Activated T-helper 1 cell treated with Interleukin-2 at 50 U/mL for 16 hours (primary cell): Measurements from ENCODE around the gene CR2.
"Not testable (repeated sequence)": the region's sequence is repeated elsewhere in the genome, so short reads cannot be mapped to it uniquely, and the experiment has no call there.

Experiments
- DNase-seq: peaks from one replicate; pipeline ENCODE4 v3.0.0-alpha.2; 2020; ENCODE audit warnings: low read depth

Gene CR2

DNA sequence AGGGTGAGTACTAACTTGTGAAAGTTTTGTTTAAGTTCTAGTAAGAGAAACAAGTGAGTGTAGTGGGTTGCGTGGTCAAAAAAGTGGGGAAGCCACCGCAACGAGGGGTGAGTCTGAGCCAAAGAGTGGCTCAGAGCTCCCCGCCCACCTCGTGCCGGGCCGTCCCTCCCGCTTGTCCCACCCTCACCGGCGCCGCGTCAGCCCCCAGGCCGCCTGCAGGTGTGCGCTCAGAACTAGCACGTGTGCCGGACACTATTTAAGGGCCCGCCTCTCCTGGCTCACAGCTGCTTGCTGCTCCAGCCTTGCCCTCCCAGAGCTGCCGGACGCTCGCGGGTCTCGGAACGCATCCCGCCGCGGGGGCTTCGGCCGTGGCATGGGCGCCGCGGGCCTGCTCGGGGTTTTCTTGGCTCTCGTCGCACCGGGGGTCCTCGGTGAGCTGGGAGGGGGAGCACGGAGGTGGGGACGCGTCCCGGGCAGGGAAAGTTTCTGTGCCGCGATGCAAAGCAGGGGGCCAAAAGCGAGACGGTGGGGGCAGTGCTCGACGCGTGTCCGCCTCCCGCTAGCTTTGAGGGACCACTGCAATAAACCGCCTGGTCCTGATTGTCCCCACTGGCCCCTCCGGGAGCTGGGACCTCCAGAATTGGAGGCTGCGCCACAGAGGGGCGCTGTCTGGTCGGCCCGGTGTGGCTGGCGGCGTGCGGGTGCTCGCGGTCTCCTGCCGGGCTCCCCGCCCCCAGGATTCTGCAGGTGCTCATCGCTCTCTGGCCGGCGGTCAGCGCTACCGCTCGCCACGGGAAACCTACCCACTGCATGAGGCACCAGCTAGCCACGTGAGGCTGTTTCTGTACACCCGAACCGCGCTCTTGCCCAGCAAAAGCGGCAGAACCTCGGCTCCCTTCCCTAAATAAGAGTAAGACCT is at the start of gene CR2:
Gene CR2 (plus strand): TSS at position 283 of the 919 bp plus-strand sequence. CDS start 91 bp downstream, at position 374.
- no peak for DNase-seq

DNA sequence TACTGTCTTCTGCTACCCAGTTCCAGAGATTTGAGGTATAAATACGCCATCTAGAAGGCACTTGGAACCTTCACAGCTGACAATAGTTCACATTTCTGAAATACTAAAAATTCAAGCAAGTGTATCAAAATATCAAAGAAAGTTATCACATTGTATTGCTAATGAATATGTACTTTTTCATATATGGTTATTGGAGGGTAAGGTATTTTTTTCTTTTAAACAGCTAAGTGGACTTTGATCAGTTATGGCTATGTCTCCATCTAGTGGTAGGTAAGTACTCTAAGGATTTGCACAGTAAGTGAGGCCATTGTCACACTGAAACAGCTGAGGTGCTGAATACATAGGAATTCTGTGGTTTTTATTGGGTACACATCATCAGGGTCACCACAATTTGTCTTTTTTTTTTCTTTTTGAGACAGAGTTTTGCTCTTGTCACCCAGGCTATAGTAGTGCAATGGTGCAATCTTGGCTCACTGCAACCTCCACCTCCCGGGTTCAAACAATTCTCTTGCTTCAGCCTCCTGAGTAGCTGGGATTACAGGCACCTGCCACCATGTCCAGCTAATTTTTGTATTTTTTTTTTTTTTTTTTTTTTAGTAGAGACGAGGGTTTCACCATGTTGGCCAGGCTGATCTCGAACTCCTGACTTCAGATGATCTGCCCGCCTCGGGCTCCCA is 49.1 kb upstream of the CR2 start:
- DNase-seq, result no peak

DNA sequence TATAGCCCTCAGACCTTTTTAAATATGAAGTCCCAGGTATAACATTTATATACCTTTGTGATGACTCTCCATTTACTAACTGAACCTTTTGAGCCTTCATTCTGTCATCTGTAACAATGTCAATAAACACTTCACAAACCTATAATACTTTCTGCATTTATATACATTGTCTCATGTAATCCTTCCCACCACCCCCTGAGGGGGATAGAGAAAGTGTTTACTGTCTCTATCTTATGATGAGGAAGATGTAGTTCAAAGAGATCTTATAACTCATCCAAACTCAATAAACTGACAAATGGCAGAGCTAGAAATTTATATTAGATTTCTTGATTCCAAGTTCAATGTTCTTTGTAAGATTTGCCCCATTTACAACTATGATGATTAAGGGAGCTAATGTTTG is 48.3 kb upstream of the CR2 start:
- no peak for DNase-seq

DNA sequence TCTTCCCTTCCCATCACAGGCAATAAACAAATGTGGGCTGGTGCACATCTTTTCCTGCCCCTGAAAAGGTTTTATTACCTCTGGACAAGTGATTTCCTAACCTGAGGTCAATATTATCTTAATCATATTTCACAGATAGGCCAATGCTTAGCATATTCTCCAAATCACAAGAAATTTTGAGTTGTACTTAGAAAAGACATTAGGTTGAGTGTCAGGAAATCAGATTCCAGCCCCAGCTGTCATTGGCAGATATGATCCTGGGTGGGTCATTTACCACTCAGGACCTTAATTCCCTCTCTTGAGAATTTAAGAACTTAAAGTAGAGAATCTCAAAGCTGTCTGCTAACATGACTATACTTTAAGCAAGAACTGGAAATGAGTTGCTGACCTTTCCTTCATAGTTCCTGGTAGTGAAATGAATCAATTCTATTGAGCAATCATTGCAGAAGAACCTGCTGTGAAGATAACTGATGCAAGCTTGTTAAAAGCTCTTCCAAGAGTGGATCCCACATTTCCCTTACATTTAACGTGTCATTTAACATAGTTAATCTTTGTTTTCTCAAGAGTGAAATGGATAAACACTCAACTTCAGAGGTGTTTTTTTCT is 46.4 kb upstream of the CR2 start:
- no peak for DNase-seq

DNA sequence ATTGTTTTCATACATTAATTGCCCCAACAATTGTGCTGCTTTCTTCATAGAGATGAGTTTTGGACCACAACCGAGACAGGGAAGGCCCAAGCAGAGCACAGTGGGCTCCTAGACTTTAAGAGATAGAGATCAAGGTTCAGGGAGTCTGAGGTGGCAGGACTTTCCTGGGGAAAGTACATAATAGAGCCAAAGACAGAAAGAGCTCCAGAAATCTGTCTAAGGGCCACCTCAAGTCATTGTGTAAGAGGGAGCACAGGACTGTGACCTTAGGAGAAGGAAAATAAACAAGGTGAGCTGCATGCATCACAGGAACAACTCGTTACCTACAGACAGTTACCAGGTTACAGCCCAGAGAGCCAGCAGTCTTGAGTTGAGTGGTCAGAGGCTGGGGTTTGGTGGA is 41.3 kb upstream of the CR2 start:
- no peak for DNase-seq

DNA sequence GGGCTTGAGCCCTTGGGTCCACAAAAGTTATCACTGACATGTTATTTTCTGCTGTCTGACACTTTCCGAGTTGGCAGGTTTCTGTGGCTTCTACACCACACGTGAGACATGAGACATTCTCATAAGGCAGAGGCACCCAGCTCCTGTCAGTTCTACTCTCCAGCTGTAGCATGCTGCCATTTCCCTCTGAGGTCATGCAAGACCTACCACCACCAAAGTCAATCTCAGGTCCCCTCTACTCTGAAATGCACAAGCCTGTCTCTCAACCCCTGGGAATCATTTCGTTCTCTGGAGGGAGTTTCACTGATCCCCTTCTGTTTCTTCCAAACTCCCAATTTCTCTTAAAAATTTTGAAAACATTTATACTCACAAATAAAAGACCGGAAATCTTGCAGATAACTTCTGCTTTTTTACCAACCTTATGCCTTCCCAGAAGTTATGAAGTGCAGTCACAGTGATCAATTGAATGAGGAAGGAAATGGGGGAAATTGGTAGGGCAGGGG is 39.5 kb upstream of the CR2 start:
- no peak for DNase-seq

DNA sequence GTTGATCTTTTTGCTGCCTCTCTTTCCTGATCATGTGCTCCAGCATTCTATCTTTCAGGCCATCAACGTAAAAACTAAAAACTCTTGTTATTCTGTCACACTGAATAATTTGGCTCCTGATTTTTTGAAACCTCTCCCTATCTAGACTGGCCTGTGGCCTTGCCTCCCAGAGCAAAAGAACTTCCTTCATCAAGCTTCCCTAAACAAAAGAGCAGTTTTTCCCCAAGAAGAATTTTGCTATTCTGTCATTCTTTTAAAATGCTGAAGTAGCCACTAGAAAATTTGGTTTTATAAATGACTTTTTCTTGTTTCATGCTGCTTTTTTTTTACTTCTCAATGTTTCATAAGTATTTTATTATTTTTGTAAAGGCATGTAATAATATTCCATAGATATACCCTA is 37.1 kb upstream of the CR2 start:
- no peak for DNase-seq

DNA sequence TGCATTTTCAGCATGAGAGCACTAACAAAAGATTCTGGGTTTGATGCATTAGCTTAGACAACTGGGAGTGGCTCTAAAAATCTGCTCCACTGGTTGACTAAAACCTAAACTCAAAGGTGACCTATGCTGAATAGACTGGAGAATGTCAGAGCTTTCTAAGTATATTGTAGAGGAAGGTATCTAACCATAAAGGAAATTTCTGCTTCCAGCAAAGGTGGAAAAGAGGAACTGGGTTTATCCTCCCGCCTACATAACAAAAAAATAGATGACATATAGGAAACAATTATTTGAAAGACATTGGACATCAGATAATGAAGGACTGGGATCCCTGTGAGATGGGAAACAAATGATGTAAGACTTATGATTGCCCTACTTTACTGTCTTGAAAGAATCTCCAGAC is 35.8 kb upstream of the CR2 start:
- DNase-seq, result no peak

DNA sequence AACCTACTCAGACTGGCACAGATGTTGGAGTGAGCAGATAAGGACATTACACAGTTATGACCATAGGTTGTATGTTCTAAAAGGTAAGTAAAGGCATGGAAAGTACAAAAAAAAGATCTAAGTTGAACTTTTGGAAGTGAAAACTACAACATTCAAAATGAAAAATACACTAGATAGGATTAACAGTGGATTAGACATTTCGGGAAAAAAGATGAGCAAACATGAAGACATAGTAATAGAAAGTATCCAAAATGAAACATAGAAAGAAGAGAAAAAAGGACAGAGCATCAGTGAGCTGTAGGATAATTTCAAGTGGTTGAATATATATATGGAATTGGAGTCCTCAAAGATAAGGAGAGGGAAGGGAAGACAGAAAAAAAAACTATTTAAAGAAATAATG is 34.0 kb upstream of the CR2 start:
- no peak for DNase-seq

DNA sequence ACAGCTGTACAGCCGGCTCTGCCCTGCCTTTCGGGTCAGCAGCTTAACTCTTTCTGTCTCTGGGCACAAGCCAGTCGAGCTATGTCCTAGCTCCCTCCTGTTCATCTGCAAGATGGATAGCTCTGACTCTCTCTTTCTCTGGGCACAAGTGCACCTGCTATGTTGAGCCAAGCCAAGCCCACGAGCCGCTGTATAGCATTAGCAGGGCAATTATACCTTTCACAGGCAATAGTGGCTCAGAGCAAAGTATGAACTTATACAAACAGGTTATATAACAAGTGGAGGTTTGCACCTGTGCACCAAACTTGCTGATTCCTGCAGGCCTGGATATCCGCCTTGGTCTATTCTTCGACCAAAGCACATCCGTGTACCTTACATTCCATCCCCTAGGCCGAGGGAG is 33.0 kb upstream of the CR2 start:
- DNase-seq, result no peak

DNA sequence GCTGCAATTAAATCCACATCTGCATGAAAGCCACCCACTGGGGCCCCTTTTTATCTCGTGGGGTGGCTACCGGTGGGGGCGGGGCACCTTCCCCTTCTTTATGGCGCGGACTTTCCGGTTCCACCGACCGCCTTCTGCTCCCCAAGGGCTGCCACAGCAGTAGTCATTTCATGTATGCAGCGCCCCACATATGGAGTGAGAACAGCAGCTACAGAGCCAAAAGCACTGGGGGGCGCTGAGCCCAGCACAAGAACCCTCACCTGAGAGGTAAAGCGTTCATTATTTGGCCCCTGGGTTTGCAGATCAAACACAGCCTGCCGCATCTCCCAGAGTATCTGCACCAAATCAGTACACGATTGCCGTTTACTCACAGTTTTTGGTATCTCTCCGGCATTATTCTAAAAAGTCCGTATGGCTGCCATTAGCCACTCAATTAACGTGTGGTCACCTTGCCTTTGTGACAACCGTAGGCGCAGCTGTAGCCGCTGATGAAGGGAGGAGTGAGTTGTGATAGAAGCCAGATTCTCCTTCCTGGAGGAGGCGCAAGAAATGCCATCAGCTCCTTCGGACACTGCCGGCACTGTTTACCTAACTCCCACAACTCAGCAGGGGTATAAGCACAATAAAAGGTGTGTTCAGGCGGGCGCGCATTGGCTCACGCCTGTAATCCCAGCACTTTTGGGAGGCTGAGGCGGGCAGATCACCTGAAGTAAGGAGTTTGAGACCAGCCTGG is 30.4 kb upstream of the CR2 start:
- no peak for DNase-seq

DNA sequence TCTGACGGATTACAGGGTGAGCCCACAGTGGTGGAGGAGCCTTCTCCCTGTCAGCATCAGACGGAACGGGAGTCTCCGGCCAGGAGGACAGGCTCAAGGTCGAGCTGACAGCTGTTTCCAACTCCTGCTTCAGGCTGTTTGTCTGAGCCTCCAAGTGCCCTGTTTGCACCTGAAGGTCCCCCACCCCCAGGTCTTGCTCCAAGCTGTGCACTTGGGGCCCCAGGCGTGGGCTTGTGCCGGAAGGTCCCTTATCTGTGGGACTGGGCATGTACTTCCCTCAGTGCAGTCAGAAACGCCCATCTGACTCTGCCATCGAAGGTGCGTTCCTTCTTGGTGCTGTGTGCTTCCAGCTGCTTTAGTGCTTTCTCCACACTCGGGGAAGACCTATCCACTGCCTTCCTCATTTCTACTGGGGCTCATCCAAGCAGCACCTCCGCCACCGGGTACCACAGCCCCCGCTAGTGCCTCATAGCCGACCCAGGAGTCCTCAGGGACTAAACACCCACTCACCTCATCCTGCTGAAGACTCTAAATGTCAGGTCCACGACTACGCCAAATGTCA is 29.5 kb upstream of the CR2 start:
- no peak for DNase-seq

DNA sequence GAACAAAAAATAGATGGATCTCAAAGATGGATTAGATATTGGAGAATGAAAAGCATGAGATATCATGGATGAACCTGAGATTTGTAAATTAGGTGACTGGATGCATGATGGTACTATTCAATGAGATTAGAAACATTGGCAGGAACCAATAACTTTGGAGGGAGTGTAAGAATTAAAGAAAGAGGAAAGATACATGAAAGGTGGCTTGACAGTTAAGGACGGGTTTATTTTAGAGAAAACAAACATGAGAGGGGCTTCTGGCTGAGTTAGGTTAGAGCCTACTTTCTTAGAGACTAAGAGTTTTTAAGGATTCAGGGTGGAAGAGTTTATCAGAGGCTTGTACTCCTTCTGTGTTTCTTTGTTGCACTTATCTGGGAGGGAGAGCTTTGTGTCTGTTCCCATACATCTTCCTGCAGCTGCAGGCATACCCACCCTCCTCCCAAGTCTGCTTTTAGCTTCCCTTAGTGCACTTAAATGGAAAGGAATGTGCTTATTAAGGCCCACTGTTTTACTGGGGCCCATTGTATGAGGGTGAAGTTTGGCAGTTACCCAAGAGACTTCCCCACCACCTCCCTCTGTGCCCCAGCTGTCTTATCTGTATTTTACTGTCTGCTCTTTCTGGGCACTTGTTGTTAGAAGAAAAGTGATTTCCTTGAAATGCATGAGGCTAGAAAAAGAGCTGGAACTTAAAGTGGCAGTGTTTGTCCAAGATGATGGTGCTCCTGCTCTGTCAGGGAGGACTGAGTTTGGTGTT is 26.1 kb upstream of the CR2 start:
- no peak for DNase-seq

DNA sequence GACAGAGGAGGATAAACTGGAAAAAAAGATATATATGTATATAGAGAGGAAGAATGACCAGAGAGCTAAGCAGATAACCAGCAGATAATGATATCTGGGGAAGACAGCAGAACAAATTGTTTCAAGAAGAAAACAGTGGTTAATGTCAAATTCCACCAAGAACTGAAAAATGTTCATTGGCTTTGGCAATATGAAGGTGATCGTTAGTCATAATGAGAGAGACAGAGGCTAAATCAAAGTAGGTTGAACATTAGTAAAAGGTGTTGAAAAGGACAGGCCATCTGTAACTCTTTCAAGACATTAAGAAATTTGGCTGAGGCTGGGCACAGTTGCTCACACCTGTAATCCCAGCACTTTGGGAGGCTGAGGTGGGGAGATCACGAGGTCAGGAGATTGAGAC is 25.3 kb upstream of the CR2 start:
- no peak for DNase-seq

DNA sequence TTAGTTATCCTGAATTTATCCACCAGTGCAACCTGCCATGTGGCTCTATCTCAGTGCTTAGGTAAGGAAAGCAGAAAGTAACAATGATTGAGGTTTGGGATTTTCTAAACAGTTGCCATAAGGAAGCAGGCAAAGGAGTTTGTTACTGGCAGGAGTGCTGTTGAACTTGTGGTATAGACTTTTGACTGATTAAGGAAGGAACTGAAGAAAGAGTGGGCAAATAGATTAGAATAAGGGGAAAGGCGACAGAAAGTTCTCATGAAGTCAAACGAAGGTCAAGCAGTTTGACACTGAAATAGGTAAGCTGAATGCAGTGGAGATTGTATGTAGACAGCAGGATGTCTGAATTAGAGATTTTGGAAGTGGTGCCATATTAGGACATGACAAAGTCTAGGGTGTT is 24.2 kb upstream of the CR2 start:
- no peak for DNase-seq

DNA sequence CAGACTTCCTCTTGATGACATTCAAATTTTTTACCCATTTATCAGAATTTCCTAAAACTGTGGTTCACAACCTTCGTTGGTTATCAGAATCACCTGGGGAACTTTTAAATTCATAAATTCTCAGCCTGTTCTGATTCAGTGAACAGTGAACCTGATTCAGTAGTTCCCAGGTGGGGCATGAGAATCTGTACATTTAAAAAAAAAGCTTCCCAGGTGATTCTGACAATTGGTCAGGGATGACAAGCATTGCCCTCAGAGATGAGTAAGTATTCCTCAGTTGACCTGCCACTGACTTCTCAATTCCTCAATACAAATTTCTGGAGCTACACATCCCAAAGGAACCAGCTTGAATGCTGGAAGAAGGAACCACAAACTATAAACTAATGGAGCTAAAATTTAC is 23.5 kb upstream of the CR2 start:
- no peak for DNase-seq

DNA sequence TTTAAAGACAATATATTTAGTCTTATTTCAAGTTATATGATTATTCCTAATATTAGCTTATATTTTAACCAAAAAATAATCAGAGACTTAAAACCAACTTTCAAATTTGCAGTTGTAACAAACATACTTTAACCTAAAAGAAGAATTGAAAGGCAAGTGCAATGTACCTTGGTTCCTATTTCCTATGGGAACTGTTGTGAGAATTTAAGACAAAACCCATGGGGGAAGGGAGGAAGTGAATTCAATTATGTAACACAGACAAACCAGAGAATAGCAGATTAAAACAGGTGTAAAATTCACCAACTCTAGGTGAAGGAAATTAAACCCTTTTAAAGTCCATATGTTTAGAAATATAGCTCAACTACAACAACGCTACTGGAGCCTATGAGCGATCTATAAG is 22.6 kb upstream of the CR2 start:
- DNase-seq, result no peak

DNA sequence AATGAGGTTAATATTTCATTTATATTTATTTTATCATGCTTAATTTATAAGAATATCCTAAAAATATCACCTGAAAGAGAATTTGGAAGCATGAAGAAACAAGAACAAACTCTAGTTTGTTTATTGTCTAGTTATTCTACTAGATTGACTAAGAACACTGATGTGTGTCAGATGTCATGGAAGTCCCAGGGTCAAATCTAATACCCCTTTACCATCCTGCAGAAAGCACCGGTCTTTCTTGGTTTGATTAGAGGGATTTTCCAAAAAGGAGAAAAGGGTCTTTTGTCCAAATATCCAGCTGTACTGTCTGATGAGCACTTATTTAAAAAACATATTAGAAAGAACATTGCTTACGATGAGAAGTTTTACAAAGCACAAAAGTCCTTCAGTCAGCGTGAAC is 20.7 kb upstream of the CR2 start:
- DNase-seq, result no peak

DNA sequence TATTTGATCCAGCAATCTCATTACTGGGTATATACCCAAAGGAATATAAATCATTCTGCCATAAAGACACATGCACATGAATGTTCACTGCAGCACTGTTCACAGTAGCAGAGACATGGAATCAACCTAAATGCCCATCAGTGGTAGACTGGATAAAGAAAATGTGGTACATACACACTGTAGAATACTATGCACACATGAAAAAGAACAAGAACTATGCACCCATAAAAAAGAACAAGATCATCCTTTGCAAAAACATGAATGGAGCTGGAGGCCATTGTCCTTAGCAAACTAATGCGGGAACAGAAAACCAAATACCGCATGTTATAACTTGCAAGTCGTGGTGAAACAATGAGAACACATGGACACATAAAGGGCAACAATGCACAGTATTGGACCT is 17.4 kb upstream of the CR2 start:
- DNase-seq, result not testable (repeated sequence)

DNA sequence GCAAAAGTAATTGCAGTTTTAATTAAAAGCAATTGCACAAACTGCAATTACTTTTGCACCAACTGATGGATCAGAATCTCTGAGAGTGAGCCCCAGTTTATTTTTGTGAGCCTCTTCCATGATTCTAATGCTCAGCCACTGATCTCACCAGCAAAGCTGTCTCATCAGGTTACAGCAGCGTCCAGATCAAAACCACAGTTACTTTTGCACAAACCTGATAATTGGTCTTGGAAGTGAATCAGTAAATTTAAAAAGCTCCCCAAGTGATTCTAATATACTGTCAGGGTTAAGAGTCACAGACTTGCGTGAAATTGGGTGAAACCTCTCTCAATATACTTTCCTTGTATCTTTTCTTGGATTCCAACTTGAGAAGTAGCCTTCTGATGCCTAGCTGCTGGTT is 13.5 kb upstream of the CR2 start:
- DNase-seq, result no peak

DNA sequence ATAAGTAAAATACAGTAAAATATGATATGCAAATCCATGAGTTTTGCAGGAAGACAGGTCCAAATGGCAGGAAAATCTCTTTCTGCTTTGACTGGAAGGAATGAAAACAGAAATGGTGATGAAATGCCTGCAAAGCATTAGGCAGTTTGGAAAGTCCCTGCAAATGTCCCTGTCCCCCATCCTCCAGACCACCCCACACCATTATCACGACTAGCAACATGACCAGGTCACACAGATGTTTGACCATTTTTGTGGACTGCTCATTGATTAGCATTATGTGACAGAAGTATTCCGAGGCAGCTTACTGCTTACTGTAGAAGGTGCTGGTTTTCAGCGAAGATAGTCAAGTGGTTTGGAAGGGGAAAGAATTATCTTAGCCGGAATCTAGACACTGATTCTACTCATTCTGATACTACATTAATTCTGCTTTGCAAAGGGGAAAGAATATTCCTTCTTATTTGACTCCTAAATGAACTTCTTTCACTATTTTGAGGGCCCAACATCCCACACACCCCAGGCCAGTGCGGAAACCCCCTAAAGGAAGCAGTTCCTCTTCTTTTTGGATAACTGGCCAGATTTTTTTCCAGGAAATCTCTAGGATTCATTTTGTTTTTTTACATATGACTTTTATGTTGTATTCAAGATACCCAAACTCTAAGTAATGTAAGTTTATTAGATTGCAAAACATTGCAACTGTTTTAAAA is 9.5 kb upstream of the CR2 start:
- DNase-seq, result no peak
